HK-2 (cell line): ENCODE data around the gene P2RX6.
"Not testable (repeated sequence)": the region's sequence is repeated elsewhere in the genome, so short reads cannot be mapped to it uniquely, and the experiment has no call there.

Source experiments
- DNase-seq: peaks from one replicate; pipeline ENCODE4 v3.0.0-alpha.2; 2018; ENCODE audit not compliant: unreplicated experiment

The P2RX6 gene

GRCh38 chr22:21052715-21053459 lies 37.9 kb downstream of the P2RX6 start:
- DNase-seq = no peak

GRCh38 chr22:21054046-21054713 lies 39.2 kb downstream of the P2RX6 start:
- DNase-seq = no peak

- DNase-seq = no peak
Observed at GRCh38 chr22:21054714-21055563, 40.0 kb downstream of the P2RX6 start.

DNA sequence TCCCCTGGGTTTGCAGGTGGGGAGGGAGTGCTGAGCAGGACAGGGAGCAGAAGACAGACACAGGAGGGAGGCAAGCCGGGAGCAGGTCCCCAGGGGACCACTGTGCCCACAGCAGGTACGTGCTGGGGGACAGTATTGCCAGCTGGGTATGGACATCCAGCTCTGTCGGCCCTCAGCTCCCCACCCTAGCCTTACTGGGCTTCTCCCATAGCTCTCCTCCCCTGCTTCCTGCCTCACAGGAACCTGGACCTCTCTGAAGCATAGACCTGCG lies 40.5 kb downstream of the P2RX6 start:
- no peak for DNase-seq

DNA sequence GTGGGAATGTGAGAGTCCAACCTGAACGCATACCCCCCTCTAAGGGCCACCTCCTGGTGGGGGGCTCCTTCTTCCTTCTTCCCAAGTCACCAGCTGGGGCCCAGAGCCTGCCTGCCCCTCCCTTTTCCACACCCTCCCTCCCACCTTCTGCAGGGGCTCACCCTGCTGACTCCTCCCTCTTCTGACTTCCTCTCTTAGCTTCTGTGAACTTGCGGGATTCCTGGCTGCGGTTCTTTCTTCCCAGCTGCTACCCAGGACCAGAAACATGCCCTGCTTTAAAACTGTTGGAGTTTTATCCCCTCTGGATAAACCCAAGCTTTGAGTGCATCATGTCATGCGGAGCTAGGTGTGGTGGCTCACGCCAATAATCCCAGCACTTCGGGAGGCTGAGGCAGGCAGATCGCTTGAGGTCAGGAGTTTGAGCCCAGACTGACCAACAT lies 40.9 kb downstream of the P2RX6 start:
- DNase-seq = no peak

GRCh38 chr22:21060363-21060762 lies 45.4 kb downstream of the P2RX6 start:
- DNase-seq = not testable (repeated sequence)

DNA sequence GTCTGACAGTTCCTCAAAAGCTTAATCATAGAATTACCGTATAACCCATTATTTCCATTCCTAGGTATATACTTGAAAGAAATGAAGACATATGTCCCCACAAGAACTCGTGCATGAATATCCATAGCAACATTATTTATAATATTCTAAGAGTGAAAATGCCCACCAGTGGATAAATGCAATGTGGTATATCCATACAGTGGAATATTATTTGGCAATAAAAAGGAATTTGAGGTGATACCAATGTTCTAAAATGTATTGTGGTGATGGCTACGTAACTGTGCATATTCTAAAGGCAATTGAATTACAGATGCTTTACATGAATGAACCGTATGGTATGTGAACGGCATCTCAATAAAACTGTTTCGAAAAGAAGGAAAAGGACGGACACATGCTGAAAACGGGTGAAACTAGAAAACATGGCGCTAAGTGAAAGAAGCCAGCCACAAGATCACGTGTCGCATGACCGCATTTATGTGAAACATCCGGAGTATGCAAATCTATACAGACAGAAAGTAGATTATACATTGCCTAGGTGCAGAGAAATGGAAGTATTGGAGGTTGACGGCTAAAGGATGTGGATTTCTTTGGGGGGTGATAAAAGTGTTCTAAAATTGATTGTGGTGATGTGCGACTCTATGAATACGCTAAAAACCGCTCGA lies 46.8 kb downstream of the P2RX6 start:
- not testable (repeated sequence) for DNase-seq

GRCh38 chr22:21064425-21064824 lies 49.5 kb downstream of the P2RX6 start:
- not testable (repeated sequence) for DNase-seq

- DNase-seq = no peak
Observed at GRCh38 chr22:21064917-21065864, 50.2 kb downstream of the P2RX6 start.

- DNase-seq = no peak
Observed at GRCh38 chr22:21067075-21067900, 52.3 kb downstream of the P2RX6 start.

DNA sequence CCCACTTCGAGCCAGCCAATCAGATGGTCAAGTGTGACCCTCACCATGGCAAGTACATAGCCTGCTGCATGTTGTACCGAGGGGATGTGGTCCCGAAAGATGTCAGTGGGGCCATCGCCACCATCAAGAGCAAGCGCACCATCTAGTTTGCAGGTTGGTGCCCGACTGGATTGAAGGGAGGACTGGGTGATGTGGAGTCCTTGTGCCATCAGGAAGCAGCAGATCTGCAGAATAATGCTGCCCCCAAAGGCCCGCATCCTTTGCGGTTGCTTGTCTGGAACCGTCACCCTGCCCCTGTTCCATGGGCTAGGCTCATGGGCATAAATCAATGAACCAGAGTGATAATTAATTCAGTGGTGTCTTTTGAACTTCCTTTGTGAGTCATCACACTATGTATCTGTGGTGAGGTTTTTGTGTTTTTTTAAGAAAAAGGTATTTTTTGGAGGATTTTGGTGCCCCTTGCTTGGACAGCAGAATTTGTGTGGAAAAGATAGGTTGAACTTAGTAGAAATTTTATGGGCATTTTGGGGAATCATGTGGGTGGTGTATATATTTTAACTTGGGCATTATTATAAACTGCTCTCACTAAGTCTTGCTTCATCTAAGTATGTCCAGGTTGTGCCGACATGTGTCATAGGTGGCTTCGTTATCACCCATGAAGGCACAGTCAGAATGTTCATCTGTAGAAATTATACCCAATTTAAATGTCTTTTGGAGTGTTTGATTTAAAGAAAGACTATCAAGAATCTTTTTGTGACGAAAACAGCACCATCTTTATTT lies 53.1 kb downstream of the P2RX6 start:
- no peak for DNase-seq

GRCh38 chr22:21068681-21069276 lies 53.8 kb downstream of the P2RX6 start:
- DNase-seq = no peak

- DNase-seq = no peak
Observed at GRCh38 chr22:21069375-21069774, 54.4 kb downstream of the P2RX6 start.

GRCh38 chr22:21070690-21071615 lies 56.0 kb downstream of the P2RX6 start:
- DNase-seq = no peak

DNA sequence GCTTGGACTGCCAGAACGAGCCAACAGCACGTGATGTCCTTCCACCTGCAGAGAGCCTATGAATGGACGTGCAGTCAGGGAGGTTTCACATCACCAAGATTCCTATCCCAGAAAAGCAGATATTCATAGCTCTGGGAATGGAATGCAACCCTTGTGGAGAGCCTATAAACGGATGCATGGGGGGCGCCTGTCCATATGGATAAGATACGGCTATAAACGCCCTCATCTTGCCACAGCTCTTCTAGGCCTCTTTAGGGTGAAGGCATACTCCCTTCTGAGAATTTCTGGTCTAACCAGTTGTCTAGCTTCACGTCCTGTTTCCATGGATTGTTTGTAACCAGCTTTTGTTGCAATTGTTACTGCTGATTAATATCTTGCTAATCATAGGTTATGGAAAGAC lies 56.8 kb downstream of the P2RX6 start:
- not testable (repeated sequence) for DNase-seq

GRCh38 chr22:21073023-21073422 lies 58.1 kb downstream of the P2RX6 start:
- no peak for DNase-seq

DNA sequence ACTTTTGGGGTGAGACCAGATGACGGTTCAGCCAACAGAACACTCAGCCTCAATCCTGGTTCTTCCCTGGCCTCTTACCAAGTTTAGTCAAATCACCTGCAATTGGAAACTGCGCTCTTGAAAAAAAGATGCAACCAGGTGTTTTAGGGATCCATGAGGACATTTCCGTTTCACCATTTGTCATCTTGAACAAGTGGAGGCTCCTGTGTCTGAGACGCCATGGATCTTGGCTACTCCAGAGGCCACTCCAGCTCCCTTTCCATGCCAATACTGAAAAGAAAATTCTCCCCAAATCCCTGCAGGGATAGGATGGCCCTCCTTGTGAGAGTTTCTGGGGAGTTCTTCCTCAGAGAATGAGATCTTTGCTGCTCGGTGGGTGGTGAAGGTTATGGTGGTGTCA lies 58.5 kb downstream of the P2RX6 start:
- DNase-seq = no peak
